HepG2 (cell line): ENCODE measurements around the gene TTC23. TPM values are rescaled to one million over a fixed set of nuclear protein-coding genes. Genes with fewer than 3 reads are reported as not detected.

Source experiments
- ATAC-seq: fragments of 200-7000 bp; cut with Tn5 transposase; 3 replicates; pipeline ENCODE4 v1.9.1; 2020; ENCODE audit warnings: mild to moderate bottlenecking, moderate library complexity
- BruUV-seq: library from RNA; stranded (reverse); fragments of 400-500 nt; replicated peaks from 2 replicates; lab custom pipeline; 2021; lab: Mats Ljungman, UMichigan
- CTCF ChIA-PET: fragments of 300-600 bp; formaldehyde crosslinking; extraction: SDS; loops from one replicate; lab custom pipeline; 2021; ENCODE audit warnings: low total read pairs, inconsistent platforms, low intra/inter-chr PET ratio; lab: Yijun Ruan, JAX
- POLR2A ChIA-PET: fragments of 350-600 bp; sonication (Branson Sonifier 250); formaldehyde crosslinking; loops from one replicate; lab custom pipeline; 2020; ENCODE audit warnings: antibody characterized with exemption, inconsistent platforms; lab: Yijun Ruan, JAX
- DNase-seq: peaks from one replicate; pipeline ENCODE4 v3.0.0-alpha.2; 2015; ENCODE audit warnings: low spot score
- FAIRE-seq: peaks from 3 replicates; lab custom pipeline; 2011; peaks lifted over from hg19 to GRCh38; lab: Jason Lieb, UNC
- H2AFZ ChIP-seq: one replicate; pipeline ENCODE4 v1.6.1; 2011; ENCODE audit warnings: low read length, inconsistent platforms
- H3K27ac ChIP-seq: fragments of 300-600 bp; 3 replicates; pipeline ENCODE4 v1.8.0; 2011; ENCODE audit warnings: mixed run types, mild to moderate bottlenecking, mixed read lengths, low read length, inconsistent platforms; ENCODE audit not compliant: insufficient read depth; ENCODE audit errors: extremely low read length
- H3K27me3 ChIP-seq, 2 experiments: fragments of 200-600 bp in 1 of 2; 2 replicates in 1 of 2; 3 replicates in 1 of 2; pipeline versions ENCODE4 v1.6.0 to v1.8.0; 2011; ENCODE audit warnings: low read length in 2 of 2, mild to moderate bottlenecking in 2 of 2, moderate library complexity in 2 of 2, inconsistent platforms in 1 of 2; ENCODE audit not compliant: insufficient read depth in 2 of 2, control insufficient read depth in 1 of 2
- H3K36me3 ChIP-seq, 2 experiments: fragments of 200-600 bp in 1 of 2; replicated peaks in 1 of 2; 2 replicates in 1 of 2; 3 replicates in 1 of 2; pipeline versions ENCODE4 v1.5.1 to v1.8.0; 2011; ENCODE audit warnings: low read length in 2 of 2, inconsistent platforms in 1 of 2; ENCODE audit not compliant: insufficient read depth in 2 of 2, control insufficient read depth in 1 of 2
- H3K4me1 ChIP-seq: 2 replicates; pipeline ENCODE4 v1.5.1; 2012; ENCODE audit warnings: low read length, inconsistent platforms; ENCODE audit not compliant: insufficient read depth
- H3K4me2 ChIP-seq: 2 replicates; pipeline ENCODE4 v1.6.0; 2011; ENCODE audit warnings: low read depth, low read length, inconsistent platforms
- H3K4me3 ChIP-seq, 3 experiments: fragments of 200-600 bp in 1 of 3; sonication (generic), shearing (Covaris generic) in 1 of 3; replicated peaks in 1 of 3; 2 replicates each; pipeline ENCODE4 v1.5.1; 2011 to 2016; ENCODE audit warnings: low read length in 3 of 3, inconsistent platforms in 2 of 3, low read depth in 2 of 3, mild to moderate bottlenecking in 2 of 3, control low read depth in 1 of 3, mixed read lengths in 1 of 3; ENCODE audit not compliant: insufficient read depth in 1 of 3
- H3K79me2 ChIP-seq: one replicate; pipeline ENCODE4 v1.6.1; 2011; ENCODE audit warnings: low read length, inconsistent platforms; ENCODE audit not compliant: insufficient read depth
- H3K9ac ChIP-seq: 2 replicates; pipeline ENCODE4 v1.6.0; 2011; ENCODE audit warnings: mild to moderate bottlenecking, low read depth, low read length, inconsistent platforms; ENCODE audit not compliant: insufficient read depth
- H3K9me3 ChIP-seq: 2 replicates; pipeline ENCODE4 v1.5.1; 2012; ENCODE audit warnings: mild to moderate bottlenecking, low read length
- H4K20me1 ChIP-seq: 2 replicates; pipeline ENCODE4 v1.6.0; 2011; ENCODE audit warnings: inconsistent platforms, mild to moderate bottlenecking, low read length, moderate library complexity; ENCODE audit not compliant: insufficient read depth
- ELF4 ChIP-seq: sonication (generic); formaldehyde crosslinking; IDR thresholded peaks from 2 replicates; pipeline ENCODE4 v1.5.0; 2020; ENCODE audit warnings: missing genetic modification reagents, mild to moderate bottlenecking, moderate library complexity, borderline replicate concordance
- FOSL1 ChIP-seq: sonication (generic); formaldehyde crosslinking; IDR thresholded peaks from 2 replicates; pipeline ENCODE4 v1.9.0; 2021; ENCODE audit warnings: missing genetic modification reagents, borderline replicate concordance
- KLF15 ChIP-seq: sonication (generic); formaldehyde crosslinking; IDR thresholded peaks from 2 replicates; pipeline ENCODE4 v1.8.1; 2023; ENCODE audit warnings: borderline replicate concordance, mild to moderate bottlenecking, inconsistent platforms, missing genetic modification reagents, mixed read lengths
- NRL ChIP-seq: sonication (generic); formaldehyde crosslinking; IDR thresholded peaks from 2 replicates; pipeline ENCODE4 v1.5.0; 2020; ENCODE audit warnings: missing genetic modification reagents, mild to moderate bottlenecking, moderate library complexity, borderline replicate concordance
- ONECUT2 ChIP-seq: sonication (generic); formaldehyde crosslinking; IDR thresholded peaks from 2 replicates; pipeline ENCODE4 v1.4.0; 2020; ENCODE audit warnings: missing genetic modification reagents
- PLRG1 ChIP-seq: fragments of 450-650 bp; conservative IDR thresholded peaks from 2 replicates; pipeline ENCODE4 v1.6.1; 2016
- SALL2 ChIP-seq: sonication (generic); formaldehyde crosslinking; IDR thresholded peaks from 2 replicates; pipeline ENCODE4 v1.8.1; 2023; ENCODE audit warnings: mild to moderate bottlenecking, missing genetic modification reagents, inconsistent platforms
- SMARCC2 ChIP-seq: fragments of 450-650 bp; IDR thresholded peaks from 2 replicates; pipeline ENCODE4 v1.6.1; 2017; ENCODE audit warnings: antibody characterized with exemption, mild to moderate bottlenecking
- SOX13 ChIP-seq, 3 experiments: fragments of 450-650 bp in 1 of 3; sonication (generic) in 1 of 3; formaldehyde crosslinking in 1 of 3; IDR thresholded peaks in 2 of 3; conservative IDR thresholded peaks in 1 of 3; 2 replicates each; pipeline versions ENCODE4 v1.5.0 to v1.6.1; 2016 to 2020; ENCODE audit warnings: antibody characterized with exemption in 1 of 3, mild to moderate bottlenecking in 1 of 3, missing compliant biosample characterization in 1 of 3, missing genetic modification reagents in 1 of 3, moderate library complexity in 1 of 3
- SP140L ChIP-seq: sonication (generic); formaldehyde crosslinking; IDR thresholded peaks from 2 replicates; pipeline ENCODE4 v1.4.0; 2020; ENCODE audit warnings: missing genetic modification reagents, borderline replicate concordance
- SRY ChIP-seq: sonication (generic); formaldehyde crosslinking; IDR thresholded peaks from 2 replicates; pipeline ENCODE4 v1.8.0; 2022; ENCODE audit warnings: mild to moderate bottlenecking, missing genetic modification reagents
- ZFP1 ChIP-seq: IDR thresholded peaks from 2 replicates; pipeline ENCODE4 v1.6.1; 2016
- ZFP82 ChIP-seq: sonication (generic); formaldehyde crosslinking; IDR thresholded peaks from 2 replicates; pipeline ENCODE4 v1.5.1; 2020; ENCODE audit warnings: mild to moderate bottlenecking, missing genetic modification reagents, borderline replicate concordance
- ZNF460 ChIP-seq: sonication (generic); formaldehyde crosslinking; IDR thresholded peaks from 2 replicates; pipeline ENCODE4 v1.5.1; 2020; ENCODE audit warnings: missing genetic modification reagents, mild to moderate bottlenecking, borderline replicate concordance
- ZSCAN31 ChIP-seq: sonication (generic); formaldehyde crosslinking; IDR thresholded peaks from 2 replicates; pipeline ENCODE4 v1.5.0; 2020; ENCODE audit warnings: low read depth, mild to moderate bottlenecking, missing genetic modification reagents
- WGBS: methylation state at CpG from one replicate; pipeline ENCODE4 v1.1.6; 2017; ENCODE audit warnings: low lambda C conversion rate; 5-methylcytosine and 5-hydroxymethylcytosine counted together
- in situ Hi-C: cut with HindIII; loops from 2 replicates; pipeline ENCODE4 v1.10.0; 2017; ENCODE audit warnings: low pct_unique_long_range_greater_than_20kb; ENCODE audit not compliant: extremely low pct_ligation_motif_present
- intact Hi-C: fragments of 100-400 bp; cut with micrococcal nuclease; formaldehyde crosslinking; loops from one replicate; pipeline ENCODE4 v1.10.0; 2022; ENCODE audit not compliant: unreplicated experiment
- polyA plus RNA-seq, 8 experiments: library from polyadenylated mRNA; depleted of rRNA in 3 of 8; stranded (reverse) in 7 of 8; unstranded in 1 of 8; fragments of >200 nt; fragmentation: Illumina TruSeq in 4 of 8; extraction: Trizol in 4 of 8; gene quantifications; 2 replicates each; pipeline versions ENCODE4 v1.2.1 to v1.2.3, GENCODE V29; 2011 to 2016; ENCODE audit warnings: low read depth in 4 of 8, missing spikeins in 1 of 8, mixed read lengths in 1 of 8; ENCODE audit not compliant: insufficient read depth in 1 of 8
- total RNA-seq, 5 experiments: library from RNA; depleted of rRNA; stranded (reverse); fragments of >200 nt; fragmentation: Illumina TruSeq; extraction: Trizol; gene quantifications; 2 replicates each; pipeline ENCODE4 v1.2.3, GENCODE V29; 2016; ENCODE audit warnings: low read depth in 1 of 5
- TF ChIP-seq, protein P1 (sequence below): sonication (generic); formaldehyde crosslinking; IDR thresholded peaks from 2 replicates; pipeline ENCODE4 v1.5.1; 2020; ENCODE audit warnings: missing genetic modification reagents, mild to moderate bottlenecking, borderline replicate concordance
- TF ChIP-seq, protein P2 (sequence below): sonication (generic); formaldehyde crosslinking; IDR thresholded peaks from 2 replicates; pipeline ENCODE4 v1.4.0; 2020; ENCODE audit warnings: mild to moderate bottlenecking, missing genetic modification reagents

The TTC23 gene
- total and polyA plus RNA-seq, 2 of the 13 experiments (the other 11 are each of a cell fraction or from before 2014, with no cell fraction given): 1.6 to 11.7 TPM

- no peak for TF ChIP-seq ONECUT2 (CRISPR knock-in tag)
- no peak for TF ChIP-seq ZFP1 (CRISPR knock-in tag)
Measured at GRCh38 chr15:99241752-99242151, 7.6 kb downstream of the TTC23 start (continued).

GRCh38 chr15:99239545-99240198 lies 9.7 kb downstream of the TTC23 start:
- no peak overlapping the region for H3K27ac ChIP-seq
- no peak overlapping the region for H3K4me3 ChIP-seq
- no peaks in the 10 kb centered on the region for H4K20me1 ChIP-seq
- 96% methylated on average over 1 of the region's 1 CpG for WGBS
- FAIRE-seq: no peak
- no TSS peak for BruUV-seq
- 0 out of 5 replicates have a peak, but pooled peaks cover 0 to 10% of the 10 kb centered on the region in 2 experiments for H3K36me3 ChIP-seq
- DNase-seq: no peak
- H3K27me3 ChIP-seq: no peaks in the 10 kb centered on the region
- no peak overlapping the region for H3K4me2 ChIP-seq
- H2AFZ ChIP-seq: no peak overlapping the region
- H3K9ac ChIP-seq: no peak overlapping the region
- ChIA-PET POLR2A (no interaction called here), CTCF (no interaction called here)
- H3K79me2 ChIP-seq: no peaks in the 10 kb centered on the region
- in situ Hi-C loops: no loop called here
- H3K4me1 ChIP-seq: no peaks in the 10 kb centered on the region
- no peak for ATAC-seq
- intact Hi-C loops: no loop called here
- no peaks in the 10 kb centered on the region for H3K9me3 ChIP-seq
- TF ChIP-seq, protein P1, sequence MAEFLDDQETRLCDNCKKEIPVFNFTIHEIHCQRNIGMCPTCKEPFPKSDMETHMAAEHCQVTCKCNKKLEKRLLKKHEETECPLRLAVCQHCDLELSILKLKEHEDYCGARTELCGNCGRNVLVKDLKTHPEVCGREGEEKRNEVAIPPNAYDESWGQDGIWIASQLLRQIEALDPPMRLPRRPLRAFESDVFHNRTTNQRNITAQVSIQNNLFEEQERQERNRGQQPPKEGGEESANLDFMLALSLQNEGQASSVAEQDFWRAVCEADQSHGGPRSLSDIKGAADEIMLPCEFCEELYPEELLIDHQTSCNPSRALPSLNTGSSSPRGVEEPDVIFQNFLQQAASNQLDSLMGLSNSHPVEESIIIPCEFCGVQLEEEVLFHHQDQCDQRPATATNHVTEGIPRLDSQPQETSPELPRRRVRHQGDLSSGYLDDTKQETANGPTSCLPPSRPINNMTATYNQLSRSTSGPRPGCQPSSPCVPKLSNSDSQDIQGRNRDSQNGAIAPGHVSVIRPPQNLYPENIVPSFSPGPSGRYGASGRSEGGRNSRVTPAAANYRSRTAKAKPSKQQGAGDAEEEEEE: no peak
- TF ChIP-seq PLRG1: no peak
- TF ChIP-seq SOX13 (IDR thresholded peaks at IDR 0.05): no peak
- TF ChIP-seq SOX13 (CRISPR knock-in tag; conservative IDR thresholded peaks at IDR 0.05 in 1 of 2, IDR thresholded peaks at IDR 0.05 in 1 of 2): no peak
- no peak for TF ChIP-seq ZFP82 (CRISPR knock-in tag)
- TF ChIP-seq ZNF460 (CRISPR knock-in tag): no peak
- TF ChIP-seq SP140L: no peak
- no peak for TF ChIP-seq ZSCAN31 (CRISPR knock-in tag)
- no peak for TF ChIP-seq KLF15 (CRISPR knock-in tag)
- no peak for TF ChIP-seq SRY (CRISPR knock-in tag)
- TF ChIP-seq, protein P2, sequence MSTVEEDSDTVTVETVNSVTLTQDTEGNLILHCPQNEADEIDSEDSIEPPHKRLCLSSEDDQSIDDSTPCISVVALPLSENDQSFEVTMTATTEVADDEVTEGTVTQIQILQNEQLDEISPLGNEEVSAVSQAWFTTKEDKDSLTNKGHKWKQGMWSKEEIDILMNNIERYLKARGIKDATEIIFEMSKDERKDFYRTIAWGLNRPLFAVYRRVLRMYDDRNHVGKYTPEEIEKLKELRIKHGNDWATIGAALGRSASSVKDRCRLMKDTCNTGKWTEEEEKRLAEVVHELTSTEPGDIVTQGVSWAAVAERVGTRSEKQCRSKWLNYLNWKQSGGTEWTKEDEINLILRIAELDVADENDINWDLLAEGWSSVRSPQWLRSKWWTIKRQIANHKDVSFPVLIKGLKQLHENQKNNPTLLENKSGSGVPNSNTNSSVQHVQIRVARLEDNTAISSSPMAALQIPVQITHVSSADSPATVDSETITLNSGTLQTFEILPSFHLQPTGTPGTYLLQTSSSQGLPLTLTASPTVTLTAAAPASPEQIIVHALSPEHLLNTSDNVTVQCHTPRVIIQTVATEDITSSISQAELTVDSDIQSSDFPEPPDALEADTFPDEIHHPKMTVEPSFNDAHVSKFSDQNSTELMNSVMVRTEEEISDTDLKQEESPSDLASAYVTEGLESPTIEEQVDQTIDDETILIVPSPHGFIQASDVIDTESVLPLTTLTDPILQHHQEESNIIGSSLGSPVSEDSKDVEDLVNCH: no peak
- no peak for TF ChIP-seq SMARCC2
- TF ChIP-seq ELF4 (CRISPR knock-in tag): no peak
- no peak for TF ChIP-seq NRL (CRISPR knock-in tag)
- no peak for TF ChIP-seq SALL2 (CRISPR knock-in tag)
- no peak for TF ChIP-seq FOSL1 (CRISPR knock-in tag)
